AG20443 (cell line): ENCODE results near the gene DOK6.
A peak's percentile ranks its signal among the peaks of the same experiment; 100 is the strongest.
"Not testable (repeated sequence)": the region's sequence is repeated elsewhere in the genome, so short reads cannot be mapped to it uniquely, and the experiment has no call there.

Source experiments
- DNase-seq: peaks from one replicate; pipeline ENCODE4 v3.0.0; 2012; ENCODE audit warnings: low spot score, mixed read lengths

DOK6 gene

DNA sequence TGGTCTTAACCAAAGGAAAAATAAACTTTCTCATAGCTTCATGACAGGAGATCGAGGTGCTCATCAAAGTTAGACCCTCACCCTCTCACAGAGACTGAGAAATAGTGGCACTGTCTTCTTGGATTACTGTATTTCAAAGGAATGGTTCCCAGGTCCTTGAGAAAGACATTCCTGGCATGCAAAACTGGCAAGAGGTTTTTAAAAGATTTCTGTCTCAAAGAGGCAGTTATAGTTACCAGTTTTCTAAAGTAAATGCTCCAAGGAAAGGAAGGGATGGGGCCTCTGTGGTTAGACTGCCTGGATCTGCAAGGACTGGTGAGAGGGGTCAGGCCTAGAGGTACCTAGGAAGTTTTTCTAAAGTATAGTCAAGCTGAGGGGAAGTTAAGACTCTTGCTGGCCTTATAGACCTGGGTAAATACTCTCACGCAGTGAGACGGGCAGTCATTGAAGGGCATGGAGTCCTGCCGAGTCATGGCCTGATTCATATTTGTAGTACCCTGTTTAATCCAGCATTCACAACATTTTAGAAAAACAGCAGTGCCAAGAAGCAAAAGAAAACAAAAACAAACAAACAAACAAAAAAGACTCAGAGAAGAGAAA is 226.1 kb downstream of the DOK6 start:
- no peak for DNase-seq

DNA sequence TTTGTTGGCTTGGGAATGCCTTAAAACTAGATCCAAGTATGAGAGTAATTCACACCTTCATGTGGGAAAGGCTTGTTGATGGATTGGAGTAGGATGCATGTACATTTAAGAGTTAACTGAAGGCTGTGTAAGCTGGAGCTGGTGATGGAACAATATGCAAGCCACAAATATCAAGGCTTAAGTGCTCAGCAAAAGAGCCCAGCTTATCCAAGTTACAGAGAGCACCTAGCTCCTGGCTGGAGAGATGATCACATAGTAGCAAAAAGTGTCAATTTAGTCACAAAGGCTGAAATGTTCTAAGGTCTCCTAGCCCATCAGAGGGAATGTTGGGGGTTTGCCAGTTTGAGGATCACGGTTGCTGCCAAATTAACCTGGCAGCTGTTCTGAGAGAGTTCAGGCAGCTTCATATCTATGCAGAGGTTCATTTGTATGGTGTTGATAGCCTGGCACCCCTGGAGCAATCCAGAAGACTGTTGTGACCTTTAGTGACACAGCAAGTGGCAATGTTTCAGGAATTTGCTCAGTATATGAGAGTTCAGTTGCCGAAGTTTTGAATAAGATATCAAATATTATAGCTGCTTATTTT is 228.2 kb downstream of the DOK6 start:
- no peak for DNase-seq

DNA sequence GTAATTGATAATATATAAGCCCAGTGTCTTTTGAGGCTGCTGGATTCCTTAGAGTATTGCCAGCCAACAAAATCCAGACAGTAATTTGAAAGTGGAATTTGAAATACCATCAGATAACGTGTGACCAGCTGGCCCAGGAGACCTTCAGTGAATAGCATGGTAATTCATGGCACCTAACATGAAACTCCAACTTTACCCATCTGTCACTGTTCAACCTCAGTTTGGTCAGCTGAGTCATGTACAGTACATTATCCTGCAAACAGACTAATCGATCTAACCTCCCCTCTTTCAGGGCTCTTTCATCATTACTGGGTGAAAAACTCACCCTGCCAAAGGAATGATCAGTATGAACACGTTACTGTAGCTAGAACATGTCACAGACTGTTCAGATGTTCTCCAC is 230.6 kb downstream of the DOK6 start:
- no peak for DNase-seq

DNA sequence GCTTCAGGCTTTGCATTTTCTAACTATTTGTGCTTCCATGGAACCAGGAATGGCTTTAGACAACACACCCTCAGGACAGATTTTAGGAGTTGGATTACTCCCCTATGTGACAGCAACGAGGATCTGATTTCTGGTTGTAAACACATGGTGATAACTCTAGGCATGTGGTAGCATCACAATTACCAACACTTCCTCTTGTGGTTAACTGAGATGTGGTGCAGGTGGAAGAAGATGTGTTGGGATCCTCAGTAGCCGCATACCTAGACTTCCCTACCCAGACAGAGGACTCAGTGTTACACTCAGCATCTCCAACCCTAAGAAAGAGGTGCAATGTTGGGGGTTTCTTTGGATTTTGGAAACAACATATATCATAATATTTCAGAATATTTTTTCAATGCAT is 234.8 kb downstream of the DOK6 start:
- DNase-seq, result no peak

DNA sequence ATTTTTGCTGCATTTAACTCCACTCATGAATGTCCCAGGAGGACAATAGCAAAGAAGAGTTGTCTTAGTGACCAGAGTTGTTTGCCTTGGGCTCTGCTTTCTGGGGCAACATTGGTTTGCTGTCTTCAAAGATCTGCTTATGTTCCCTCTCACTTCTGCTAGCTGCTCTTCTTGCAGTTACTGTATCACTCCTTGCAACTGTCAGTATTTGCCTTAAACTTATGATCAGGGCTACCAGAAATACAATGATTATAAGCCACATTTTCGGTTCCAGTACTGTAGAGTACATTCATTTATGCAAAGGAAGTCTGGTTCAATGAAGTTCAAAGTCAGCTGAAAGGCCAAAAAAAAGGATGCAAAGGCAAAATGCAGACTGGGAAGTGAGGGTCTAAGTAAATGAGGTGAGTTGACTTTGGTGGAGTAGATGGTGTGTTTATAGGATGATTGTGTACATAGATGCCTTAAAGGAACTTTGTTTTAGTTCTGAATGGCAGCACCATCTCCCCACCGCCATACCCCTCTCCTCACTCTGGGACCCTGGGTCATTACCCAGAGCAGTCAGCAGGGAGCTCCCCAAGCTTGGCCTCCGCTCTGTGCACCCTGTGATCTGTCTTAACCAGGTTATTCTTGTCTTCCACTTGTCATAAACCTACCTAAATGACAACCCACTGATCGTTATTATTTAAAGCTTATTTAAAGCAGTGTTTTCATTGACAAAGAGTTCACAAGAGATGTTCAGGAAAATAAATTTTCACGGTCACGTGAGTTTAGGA is 236.0 kb downstream of the DOK6 start:
- DNase-seq, result no peak

DNA sequence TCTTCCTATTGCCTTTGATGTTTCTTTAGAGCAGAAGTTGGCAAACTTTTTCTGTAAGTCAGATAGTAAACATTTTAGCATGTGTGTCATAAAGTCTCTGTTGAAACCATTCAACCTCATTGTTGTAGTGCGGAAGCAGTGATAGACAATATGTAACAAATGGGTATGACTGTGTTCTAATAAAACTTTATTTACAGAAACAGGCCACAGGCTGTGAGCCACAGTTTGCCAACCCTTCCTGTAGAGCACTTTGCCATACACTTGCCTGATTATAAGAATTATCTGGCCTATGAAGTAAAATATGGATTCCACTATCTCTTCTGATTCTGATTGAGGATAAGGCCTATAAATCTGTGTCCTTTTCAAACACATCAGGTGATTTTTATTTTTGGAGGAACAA is 237.4 kb downstream of the DOK6 start:
- no peak for DNase-seq

DNA sequence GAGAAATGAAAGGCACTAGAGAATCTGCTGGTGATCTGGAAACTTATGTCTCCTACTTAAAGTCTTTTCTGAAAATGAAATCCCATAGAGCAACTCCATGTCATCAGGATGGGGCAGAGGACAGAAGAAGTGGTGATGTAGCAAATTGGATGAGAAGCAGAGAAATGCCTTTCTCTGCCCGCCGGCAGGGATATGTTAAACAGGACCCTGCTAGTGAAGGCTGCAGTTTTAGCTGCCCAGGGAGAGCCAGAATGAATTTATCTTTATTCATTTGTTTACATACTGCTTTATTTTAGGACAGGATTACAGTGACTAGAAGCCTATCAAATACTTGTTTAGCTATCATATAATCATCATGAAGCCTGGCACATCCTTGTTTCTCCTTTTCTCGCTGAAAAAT is 247.0 kb downstream of the DOK6 start:
- DNase-seq, result no peak

DNA sequence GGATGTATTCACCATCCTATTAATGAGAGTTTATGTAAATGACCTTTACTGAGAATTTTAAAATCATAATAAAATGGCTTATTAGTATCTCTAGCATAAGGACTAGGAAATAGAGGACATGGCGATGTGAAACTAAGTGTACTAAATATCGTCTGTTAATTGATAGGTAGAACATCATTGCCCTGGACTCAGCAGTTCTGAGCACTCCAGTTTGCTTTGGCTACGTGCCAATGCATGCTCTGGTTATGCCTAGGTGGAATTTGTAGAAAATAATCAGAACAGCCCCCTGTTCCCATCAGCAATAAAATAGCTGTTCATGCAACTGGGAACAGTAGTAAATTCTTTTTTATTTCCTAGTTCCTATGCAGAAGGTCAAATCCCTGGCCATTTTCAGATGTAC is 247.8 kb downstream of the DOK6 start:
- DNase-seq, result no peak

DNA sequence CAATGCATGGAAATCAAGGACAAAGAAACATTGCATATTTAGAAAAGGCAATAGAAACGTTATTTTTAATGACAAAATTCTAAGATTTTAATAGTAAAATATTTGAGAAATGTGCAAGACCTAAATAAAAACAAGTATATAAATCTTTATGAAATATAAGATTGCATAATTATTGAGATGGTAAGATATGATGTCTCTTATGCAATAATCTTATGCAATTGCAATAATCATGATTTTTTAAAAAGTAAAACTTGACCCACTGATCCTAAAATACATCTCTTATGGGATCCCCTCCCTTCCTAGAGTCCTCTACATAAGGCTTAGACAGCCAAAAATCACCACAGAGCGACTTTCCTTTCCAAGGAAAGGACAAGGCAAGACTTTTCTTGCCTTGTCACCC is 249.0 kb downstream of the DOK6 start:
- no peak for DNase-seq

DNA sequence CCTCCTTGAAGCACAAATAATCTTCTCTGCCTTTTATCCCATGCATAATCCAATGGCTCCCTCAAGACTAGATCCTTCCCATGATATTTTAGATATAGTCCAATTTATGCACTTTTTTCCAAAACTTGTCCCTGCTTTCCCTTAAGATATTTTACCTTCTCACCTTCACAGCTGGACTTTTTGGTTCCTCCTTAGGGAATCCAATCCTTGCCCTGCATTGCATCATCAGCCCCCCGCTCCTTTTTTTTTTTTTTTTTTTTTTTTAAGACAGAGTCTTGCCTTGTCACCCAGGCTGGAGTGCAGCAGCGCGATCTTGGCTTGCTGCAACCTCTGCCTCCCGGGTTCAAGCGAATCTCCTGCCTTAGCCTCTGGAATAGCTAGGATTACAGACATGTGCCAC is 250.6 kb downstream of the DOK6 start:
- no peak for DNase-seq

DNA sequence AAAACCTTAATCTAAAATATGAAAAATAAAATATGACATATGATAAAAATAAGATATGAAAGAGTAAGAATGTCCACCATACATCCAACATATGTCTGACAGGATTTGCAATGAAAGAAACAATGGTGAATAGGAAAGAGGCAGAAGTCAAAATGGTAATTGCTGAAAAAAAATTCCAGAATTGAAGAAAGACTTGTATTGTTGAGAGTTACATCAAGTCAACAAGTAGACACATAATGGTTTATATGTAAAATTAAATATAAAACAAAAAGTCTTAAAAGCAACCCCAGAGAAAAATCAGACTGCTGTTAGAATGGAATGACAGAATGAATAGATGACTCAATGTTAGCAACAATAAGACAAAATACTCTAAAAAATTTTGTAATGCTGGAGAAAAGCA is 255.1 kb downstream of the DOK6 start:
- DNase-seq, result no peak

DNA sequence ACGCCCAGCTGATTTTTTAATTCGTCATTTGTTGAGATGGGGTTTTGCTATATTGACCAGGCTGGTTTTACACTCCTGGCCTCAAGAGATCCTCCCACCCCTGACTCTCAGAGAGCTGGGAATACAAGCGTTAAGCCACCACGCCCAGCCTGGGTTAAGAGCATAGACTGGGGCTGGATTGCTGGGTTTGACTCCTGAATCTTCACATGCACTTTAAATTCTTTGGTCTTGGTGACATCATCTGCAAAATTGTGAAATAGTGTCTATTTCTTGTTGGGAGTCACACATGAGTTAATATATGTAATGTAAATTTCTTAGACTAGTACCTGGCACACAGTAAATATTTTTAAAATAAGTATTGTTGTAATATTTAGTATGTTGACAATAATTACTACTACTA is 257.4 kb downstream of the DOK6 start:
- DNase-seq, result peak; percentile 16

DNA sequence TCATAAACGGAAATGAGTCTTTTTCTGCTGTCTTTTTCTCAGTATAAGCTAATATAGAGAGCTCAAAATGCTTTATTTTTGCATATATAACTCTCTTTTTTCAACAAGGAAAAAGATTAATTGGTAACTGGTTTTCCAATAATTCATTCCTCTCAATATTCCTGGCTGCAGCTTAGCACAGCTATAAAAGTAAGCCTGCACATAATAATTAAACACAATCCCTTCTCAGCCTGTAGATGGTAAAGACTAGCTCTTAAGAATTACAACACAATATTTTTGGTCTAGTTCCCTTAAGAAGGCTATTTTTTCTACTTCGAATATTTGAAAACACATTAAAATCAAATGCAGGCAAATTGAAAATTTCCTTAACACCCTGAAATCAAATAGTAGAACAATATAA is 258.0 kb downstream of the DOK6 start:
- no peak for DNase-seq

DNA sequence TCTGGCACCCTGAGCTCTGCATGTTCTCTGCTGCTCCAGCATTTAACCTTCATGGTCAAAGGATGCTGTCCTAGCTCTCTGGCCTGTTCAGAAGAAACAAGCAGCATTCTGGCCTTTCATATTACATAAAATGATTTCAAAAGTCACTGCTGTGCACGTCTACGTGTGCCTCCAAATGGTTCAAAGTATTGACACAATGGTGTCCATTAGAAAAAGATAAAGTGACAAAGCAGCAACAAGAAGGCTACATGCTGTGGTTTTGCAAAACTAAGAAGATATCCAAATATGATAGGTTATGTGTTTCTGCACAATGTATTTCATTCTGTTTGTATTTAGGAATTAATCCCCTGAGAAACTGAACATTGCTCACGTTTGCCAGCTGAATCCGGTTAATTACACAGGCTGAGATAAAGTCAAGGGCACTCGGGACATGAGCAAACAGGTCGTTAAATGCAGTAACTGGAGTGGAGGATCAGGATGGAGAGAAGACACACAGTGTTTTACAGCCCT is 258.5 kb downstream of the DOK6 start:
- no peak for DNase-seq

DNA sequence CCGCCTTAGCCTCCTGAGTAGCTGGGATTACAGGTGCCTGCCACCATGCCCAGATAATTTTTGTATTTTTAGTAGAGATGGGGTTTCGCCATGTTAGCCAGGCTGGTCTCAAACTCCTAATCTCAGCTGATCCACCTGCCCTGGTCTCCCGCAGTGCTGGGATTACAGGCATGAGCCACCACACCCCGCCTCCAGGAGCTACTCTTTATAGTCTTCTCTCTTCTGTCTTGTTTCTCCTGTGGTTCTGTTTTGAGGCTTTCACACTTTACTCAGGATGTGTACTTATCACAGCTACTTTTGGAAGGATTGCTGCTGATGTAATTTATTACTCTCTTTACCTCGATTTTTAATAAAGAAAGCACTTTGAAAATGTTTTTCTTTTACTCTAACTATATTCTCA is 261.4 kb downstream of the DOK6 start:
- not testable (repeated sequence) for DNase-seq

DNA sequence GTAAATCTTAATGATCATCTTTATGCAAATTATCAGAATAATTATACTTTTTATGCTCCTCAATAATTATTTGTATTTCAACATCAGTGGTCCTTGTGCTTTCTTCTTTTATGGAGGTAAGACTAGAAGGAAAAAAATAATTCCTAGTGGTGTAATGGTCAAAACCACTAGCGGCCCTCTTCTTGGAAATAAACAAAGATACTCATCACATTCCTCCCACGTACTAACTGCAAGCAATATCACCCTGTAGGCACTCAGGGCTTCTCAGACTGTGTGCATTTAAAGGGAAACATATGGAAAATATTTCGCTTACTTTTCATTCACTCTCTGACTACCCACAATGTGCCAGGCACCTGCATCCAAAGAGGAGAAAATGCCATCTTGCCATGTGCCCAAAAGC is 263.7 kb downstream of the DOK6 start:
- DNase-seq, result no peak

DNA sequence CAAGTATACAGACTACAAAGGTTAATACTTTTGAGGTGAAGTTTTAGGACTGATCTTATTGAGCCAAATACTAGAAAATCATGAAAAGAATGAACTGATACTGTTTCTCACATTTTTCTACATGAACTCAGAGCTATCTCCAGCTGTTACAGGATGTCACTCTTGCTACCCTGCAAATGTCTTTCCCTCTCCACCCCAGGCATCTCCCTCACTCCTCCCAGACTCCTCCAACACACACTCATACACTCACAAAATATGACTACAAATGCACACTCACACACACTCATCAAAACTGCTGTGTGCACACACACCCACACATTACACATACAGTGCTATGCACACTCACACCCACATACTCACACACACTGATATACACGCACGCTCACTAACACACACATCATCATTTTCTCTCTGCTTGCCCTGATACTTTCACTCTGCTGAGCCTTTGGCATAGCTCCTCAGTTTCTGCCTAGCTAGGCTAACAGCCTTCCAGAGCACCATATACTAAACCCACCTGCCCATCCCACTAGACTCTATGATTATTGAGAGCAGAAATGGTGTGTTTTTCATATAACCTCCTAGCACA is 273.7 kb downstream of the DOK6 start:
- no peak for DNase-seq

DNA sequence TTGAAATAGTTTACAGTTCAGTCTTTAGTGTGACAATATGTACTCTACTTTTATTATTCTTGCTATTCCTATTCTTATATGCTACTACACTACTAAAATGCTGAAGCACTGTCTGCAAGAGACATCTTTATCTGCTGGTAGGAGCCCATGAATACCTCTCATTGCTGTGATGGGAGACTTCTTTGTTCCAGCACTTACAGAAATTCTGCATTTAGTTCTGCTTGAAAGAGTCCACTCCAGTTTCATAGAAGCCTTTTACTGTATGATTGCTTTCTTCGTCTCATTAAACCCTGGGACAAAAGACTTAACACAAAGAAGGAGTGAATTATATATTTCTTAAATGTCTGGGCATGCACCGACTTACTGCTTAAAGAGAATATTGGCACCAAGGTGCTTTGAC is 274.3 kb downstream of the DOK6 start:
- DNase-seq, result no peak

DNA sequence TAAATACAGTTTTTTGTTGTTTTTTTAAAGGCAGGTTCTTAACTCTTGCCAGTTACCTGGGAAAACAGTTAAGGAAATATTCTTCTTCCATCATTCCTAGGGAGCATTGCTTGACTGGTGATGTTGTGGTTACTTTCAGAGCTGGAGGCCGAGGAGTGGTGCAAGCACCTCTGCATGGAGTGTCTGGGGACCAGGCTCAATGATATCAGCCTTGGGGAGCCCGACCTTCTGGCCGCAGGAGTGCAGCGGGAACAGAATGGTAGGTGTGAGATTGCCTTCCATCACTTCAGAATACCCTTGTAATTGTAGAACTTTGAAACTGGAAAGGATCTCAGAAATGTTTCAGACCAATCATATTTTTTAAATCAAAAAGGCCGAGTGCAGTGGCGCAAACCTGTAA is 276.9 kb downstream of the DOK6 start:
- DNase-seq, result no peak

DNA sequence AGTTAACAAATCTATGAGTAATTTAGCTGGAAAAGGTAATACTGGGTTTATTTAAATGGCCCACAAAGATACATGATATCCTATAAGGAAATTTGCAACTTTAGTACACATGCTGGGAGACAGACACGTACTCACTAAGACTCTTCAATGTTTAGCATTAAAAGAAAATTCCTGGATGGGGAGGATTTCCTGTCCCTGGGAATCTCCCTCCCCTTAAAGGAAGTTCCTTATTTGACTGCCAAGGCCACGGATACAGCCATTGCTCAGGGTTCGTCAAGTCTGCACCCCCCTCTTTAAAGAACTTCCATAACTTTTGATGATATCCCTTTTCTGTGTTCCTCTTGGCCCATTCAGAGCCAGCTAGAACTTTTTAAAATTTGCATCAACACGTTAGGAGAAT is 279.4 kb downstream of the DOK6 start:
- DNase-seq, result no peak

DNA sequence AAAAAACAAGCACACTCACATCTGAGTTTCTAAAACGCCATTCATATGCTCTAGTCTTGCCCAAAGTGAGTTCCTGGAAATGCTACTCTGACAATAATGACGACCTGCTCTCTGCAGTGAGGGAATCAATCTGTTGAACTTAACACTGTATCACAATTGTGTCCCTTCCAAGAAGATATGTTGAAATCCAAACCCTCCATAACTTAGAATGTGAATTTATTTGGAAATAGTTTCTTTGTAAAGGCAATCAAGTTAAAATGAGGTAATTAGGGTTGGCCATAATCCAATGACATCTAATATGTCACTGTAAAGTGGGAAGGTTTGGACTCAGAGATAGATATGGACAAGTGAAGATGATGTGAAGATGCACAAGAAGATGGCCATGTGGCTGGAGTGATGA is 282.5 kb downstream of the DOK6 start:
- no peak for DNase-seq

DNA sequence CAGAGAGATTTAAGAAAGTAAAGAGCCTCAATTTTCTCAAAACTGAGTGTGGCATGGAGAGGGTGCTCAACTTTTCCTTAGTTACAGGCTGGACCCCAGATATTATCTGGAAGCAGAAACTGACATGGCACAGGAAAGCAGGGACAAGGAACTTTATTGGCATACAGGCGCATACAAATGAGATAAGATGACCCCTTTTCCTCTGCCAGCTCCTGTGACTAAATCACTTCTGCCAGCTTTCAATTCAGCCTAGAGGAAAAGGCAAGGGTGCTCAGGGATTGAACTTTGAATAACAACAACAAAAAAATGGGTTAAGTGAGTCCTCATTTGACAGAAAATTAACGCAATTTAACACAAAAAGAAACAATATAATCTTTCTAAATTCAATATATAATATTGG is 284.1 kb downstream of the DOK6 start:
- no peak for DNase-seq

DNA sequence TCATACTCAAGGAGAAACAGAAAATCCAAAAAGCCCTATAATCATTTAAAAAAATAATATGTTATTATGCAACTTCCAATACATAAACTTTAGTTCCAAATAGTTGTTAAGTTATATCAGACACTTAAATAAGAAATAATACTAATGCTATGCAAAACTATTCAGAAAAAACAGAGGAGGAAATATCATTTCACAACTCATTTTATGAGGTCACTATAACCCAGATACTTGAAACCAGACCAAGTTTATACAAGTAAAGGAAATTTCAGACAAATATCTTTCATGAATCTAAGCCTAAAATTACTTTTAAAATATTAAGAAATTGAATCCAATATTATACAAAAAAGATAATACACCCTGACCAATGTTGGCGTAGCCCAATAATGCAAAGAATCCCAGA is 286.2 kb downstream of the DOK6 start:
- no peak for DNase-seq
